NCI-H1417 (cell line): Measurements from ENCODE around the gene C1QL3.

ENCODE experiments used
- DNase-seq, 3 experiments: peaks; one replicate each; lab custom pipeline; 2025; lab: John Stamatoyannopoulos, UW

Gene C1QL3

DNA sequence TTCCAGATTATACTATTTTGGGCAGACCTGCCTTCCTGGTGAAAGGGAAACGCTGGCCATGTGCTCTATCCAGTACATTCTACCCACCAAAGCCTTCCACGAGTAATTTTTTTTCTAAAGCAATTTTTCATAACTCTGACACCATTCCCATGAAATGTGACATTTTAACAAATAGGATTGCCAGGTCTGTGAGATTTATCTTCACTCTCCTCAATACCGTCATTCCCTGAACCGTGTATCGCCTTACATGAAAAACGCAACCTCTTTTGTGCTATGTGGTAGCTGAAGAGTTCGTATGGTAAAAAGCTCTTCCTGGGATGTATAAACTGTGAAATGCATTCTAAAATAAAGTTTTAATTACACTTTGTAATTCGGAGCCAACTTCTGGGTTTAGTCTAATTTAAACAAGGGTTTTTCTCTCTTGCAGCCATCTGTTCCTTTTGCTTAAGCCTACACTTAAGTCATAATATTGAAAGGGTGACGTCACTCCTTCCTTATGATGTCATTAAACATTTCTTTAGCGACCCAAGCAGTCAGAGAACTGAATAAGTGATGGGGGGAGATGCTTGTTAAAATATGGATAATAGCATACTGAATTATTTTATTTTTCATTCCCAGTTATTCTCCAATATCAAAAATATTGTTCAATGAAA lies 27.7 kb downstream of the C1QL3 start:
- DNase-seq, result no peak

DNA sequence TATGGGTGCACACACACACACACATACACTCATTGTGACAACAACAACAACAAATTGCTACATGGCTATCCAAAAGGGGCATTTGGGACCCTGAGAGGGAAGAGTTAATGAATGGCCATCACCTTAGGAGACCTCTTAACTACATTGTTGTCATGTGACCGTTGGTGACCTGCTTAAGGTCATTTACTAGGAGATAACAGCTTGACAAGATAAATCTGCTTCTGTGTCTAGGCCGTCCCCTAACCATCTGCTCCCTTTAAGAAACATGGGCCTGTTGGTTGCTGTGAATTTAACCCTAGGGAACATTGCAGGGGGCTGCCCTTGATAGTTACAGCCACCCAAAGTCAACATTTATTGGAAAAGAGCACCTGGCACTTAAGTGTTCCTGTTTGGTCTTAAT lies 29.7 kb downstream of the C1QL3 start:
- DNase-seq, result peak in 2 of 3 experiments; percentile 40 to 83

DNA sequence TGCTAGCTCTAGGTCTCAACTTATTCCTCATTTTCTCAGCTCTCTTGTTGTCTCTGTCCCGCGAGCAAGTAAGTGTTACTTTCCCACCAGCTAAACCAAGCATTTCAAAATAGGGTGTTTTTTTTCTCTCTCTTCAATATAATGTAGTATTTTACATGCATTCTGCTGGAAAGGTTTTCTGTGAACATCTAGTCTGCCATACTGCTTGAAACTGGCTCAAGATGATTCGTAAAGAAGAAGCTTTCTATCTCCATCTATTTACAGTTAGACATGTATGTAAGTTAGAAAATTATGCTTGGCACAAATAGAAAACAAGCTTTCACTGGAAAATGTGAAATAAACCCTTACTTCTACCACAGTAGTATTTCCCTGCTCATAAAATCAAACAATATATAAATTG lies 31.2 kb downstream of the C1QL3 start:
- no peak for DNase-seq

DNA sequence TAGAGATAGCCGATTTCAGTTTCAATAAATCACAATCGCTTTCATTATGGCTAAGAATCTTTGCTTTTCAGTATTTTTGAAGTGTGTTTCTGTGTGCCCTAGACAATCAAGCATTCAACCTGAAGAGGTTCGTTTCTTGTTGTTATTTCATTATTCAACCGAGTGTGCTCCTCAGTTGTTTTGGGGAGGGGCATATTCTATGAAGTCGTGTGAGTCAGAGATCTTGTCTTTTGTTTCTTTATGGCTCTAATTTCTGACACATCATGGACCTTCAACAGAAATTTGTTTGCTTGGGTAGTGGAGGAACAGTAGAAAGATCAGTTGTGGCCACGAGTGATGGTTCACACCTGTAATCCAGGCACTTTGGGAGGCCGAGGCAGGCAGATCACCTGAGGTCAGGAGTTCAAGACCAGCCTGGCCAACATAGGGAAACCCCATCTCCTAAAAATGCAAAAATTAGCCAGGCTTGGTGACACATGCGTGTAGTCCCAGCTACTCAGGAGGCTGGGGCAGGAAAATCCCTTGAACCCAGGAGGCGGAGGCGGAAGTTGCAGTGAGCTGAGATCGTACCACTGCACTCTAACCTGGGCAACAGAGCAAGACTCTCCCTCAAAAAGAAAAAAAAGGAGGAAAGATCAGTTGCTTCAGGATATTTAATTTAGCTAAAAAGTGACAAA lies 38.3 kb downstream of the C1QL3 start:
- DNase-seq, result no peak

DNA sequence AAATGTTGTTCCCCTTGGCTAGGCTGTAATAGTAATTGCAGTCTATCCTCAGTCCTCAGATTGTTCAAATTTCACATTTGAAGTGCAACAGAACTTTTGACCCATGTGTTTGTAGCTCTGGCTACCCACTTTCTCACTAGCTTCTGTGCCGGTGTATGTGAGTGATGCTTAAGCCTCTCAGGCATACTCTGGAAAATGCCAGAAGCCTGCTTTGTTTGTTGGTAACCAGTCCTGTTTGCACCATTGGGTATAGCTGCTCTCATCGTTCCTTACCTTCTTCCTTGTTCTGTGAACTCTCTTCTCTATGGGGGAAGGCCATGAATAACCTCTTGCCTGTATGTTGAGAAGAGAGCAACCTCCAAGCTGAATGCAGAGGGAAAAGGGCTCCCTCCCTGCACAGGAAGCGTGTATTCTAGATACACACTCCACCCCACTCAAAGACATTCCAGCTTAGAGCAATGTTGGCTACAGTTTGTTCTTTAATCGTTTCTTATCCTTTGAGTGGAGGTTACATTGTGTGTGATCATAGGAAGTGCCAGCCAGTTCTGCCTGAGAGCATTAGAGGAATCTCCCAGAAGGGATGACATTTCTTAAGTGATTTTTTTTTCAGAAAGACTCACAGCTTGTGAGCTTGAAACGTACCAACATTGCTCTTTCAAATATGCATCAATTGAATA lies 40.5 kb downstream of the C1QL3 start:
- no peak for DNase-seq

DNA sequence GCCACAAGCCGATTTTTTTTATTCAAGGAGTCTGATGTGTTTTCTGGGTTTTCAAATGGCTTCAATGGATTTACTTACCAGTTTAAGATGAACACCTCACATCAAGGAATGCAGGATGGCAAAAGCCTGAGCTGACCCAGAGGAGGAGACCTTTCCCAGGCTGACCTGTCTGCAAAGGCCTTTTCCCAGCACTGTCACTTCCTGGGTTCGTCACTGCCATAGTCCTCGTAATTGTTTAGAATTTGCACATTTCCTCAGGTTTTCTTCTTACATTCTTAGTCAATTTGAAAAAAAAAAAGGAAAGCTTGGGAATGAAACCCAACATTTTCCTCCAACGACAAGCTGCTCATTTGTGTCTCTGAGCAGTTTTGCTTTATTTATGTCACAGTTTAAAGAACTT lies 42.9 kb downstream of the C1QL3 start:
- no peak for DNase-seq

DNA sequence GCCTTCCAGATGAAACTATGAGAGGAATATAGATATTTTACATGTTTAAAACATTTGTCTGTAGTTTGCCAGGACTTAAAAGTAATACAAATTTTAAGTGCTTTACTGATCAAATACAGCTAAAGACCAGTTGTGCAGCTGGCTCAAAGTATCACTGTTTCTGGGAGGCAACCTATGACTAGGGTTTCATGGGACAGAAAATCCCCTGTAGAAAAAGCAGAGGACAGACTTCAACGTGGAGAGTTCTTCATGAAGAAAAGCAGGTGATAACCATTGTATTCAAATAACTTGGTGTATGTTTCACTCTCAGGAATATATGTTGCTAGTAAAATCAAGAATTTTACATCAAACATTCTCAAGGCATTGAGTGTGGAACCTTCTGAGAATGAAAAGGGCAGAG lies 43.9 kb downstream of the C1QL3 start:
- DNase-seq, result no peak

DNA sequence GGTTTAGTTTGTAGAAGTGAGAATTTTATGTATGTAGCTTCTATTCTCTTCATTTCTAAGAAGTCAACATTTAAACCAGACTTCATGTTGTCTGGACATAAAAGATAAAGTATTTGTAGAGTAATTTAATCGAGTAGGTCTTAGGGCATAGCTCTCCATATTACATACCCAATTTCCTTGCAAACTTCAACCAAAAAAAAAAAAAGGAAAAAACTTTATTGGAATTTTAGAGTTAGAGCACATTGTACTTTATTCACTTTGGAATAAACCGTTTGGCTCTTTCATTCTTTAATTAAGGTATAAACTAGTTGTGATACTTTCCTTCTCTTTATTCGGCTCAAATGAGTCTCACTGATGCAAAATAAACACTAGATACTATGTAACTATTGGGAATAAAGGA lies 48.9 kb downstream of the C1QL3 start:
- no peak for DNase-seq

DNA sequence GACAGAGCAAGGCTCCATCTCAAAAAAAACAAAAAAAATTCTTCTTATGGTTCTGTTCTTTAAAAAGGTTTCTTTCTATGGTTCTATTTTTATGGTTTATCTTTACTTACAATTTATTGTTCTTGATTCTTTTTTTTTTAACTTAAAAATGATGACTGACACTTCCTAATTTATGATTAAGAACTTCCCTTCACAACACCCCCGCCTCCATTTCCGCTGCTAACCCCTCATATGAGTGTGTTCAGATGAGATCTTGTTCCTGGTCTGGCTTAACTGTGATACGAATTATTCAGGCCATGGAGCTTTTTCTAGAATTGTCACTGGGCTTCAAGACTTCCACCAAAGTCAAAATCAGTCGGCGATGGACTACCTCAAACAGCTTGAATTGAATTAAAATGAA lies 50.9 kb downstream of the C1QL3 start:
- no peak for DNase-seq

DNA sequence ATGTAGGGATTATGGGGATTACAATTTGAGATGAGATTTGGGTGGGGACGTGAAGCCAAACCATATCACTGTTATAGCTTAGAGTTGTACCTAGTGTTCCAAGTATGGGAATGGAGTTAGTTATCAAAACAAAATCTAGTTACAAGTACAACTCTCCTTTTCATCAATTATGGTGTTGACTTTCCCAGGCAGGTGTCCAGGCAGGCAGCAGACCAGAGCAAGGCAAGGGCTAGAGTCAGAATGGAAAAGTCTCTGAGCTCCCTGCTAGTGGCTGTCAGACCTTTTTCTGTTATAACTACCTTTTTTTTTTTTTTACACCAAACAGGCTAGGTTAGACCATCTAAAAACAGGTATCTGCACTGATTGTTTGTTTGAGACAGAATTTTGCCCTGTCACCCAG lies 55.7 kb downstream of the C1QL3 start:
- no peak for DNase-seq
